K562 (cell line): ENCODE measurements around the gene HNRNPM. TPM values are rescaled to one million over a fixed set of nuclear protein-coding genes. Genes with fewer than 3 reads are reported as not detected.

Experiments used
- DDX20 ChIP-seq: fragments of 450-650 bp; IDR thresholded peaks from 2 replicates; pipeline ENCODE4 v1.6.1; 2016; ENCODE audit warnings: missing genetic modification characterization, low read depth, mild to moderate bottlenecking, missing compliant biosample characterization, moderate library complexity
- HMBOX1 ChIP-seq: sonication (generic); IDR thresholded peaks from 2 replicates; pipeline ENCODE4 v1.6.1; 2016
- KLF13 ChIP-seq: fragments of 450-650 bp; IDR thresholded peaks from 2 replicates; pipeline ENCODE4 v1.6.1; 2016; ENCODE audit warnings: missing genetic modification characterization, low read depth, mild to moderate bottlenecking, missing compliant biosample characterization, moderate library complexity, borderline replicate concordance
- RAD51 ChIP-seq: fragments of 450-650 bp; IDR thresholded peaks from 2 replicates; pipeline ENCODE4 v1.7.1; 2016; ENCODE audit warnings: low read depth, mild to moderate bottlenecking, borderline replicate concordance
- RHOXF2B ChIP-seq: fragments of 250-450 bp; sonication (Bioruptor Pico); conservative IDR thresholded peaks from 2 replicates; pipeline ENCODE4 v1.5.1; 2021
- TEAD1 ChIP-seq, 2 experiments: fragments of 450-650 bp in 1 of 2; sonication (generic) in 1 of 2; formaldehyde crosslinking; IDR thresholded peaks; 2 replicates each; pipeline versions ENCODE4 v1.4.0 to v1.8.0; 2020 to 2022; ENCODE audit warnings: mild to moderate bottlenecking in 2 of 2, missing genetic modification reagents in 1 of 2
- ZBTB2 ChIP-seq: fragments of 450-650 bp; IDR thresholded peaks from 2 replicates; pipeline ENCODE4 v1.6.1; 2016; ENCODE audit warnings: antibody characterized with exemption
- ZNF121 ChIP-seq: sonication (generic); formaldehyde crosslinking; conservative IDR thresholded peaks from 2 replicates; pipeline ENCODE4 v1.8.0; 2022; ENCODE audit warnings: missing genetic modification reagents
- ZNF699 ChIP-seq: fragments of 250-450 bp; sonication (Bioruptor Pico); IDR thresholded peaks from 2 replicates; pipeline ENCODE4 v1.8.0; 2021; ENCODE audit warnings: mild to moderate bottlenecking, moderate library complexity; ENCODE audit not compliant: insufficient replicate concordance
- ZNF75A ChIP-seq: fragments of 450-650 bp; formaldehyde crosslinking; IDR thresholded peaks from 2 replicates; pipeline ENCODE4 v1.4.0; 2020; ENCODE audit warnings: mild to moderate bottlenecking
- polyA plus RNA-seq, 8 experiments: library from polyadenylated mRNA; depleted of rRNA in 4 of 8; stranded (reverse) in 5 of 8; unstranded in 3 of 8; fragments of >200 nt; fragmentation: Nextera tagmentation in 2 of 8; fragmentation: Illumina TruSeq in 1 of 8; extraction: Ambion mirVana in 2 of 8; extraction: Trizol in 1 of 8; gene quantifications; 2 replicates each; pipeline versions ENCODE4 v1.2.1 to v1.2.3, GENCODE V29; 2011 to 2014; ENCODE audit warnings: inconsistent platforms in 1 of 8, missing spikeins in 1 of 8
- total RNA-seq, 7 experiments: library from RNA; depleted of rRNA in 6 of 7; stranded (reverse); fragments of >200 nt in 6 of 7; fragmentation: Illumina TruSeq in 2 of 7; extraction: Trizol in 2 of 7; gene quantifications; 2 replicates each; pipeline versions ENCODE4 v1.2.1 to v1.2.3, GENCODE V29; 2011 to 2021; ENCODE audit warnings: low replicate concordance in 1 of 7
- TF ChIP-seq, protein P1 (sequence below): fragments of 200-600 bp; sonication (generic); IDR thresholded peaks from one replicate; pipeline ENCODE4 v1.6.1; 2012; ENCODE audit warnings: mild to moderate bottlenecking, low read depth, low read length, inconsistent platforms

The HNRNPM gene
- total and polyA plus RNA-seq, 9 of the 15 experiments (the other 6 are each of a cell fraction or from before 2014, with no cell fraction given), result 11.1 to 340 (median 195) TPM

DNA sequence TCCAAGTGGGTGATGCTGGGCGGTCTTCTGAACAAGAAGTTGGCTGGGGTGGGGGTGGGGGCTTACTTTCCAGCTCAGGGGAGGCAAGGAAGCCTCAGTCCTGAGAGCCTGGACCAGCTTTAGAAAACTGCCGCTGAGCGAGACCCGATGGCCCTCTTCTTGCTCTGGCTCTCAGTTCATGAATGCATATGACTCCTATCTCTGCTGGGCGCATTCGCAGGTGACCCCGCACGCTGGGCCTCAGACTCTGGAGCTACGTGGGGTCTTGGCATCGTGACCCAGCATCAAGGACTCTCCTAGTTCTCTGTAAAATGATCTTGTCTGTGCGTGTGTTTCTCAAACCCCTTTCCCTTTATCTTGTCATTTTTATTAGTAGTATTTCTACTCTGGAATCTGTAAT, 37.9 kb downstream of the HNRNPM start (continued):
- TF ChIP-seq DDX20 (tag) (no peak), ZNF121 (no peak), ZNF699 (CRISPR knock-in tag) (no peak), TEAD1 (CRISPR knock-in tag; IDR thresholded peaks at IDR 0.05) (no peak), HMBOX1 (no peak), ZBTB2 (no peak), ZNF75A (CRISPR knock-in tag) (no peak), KLF13 (tag) (no peak), RAD51 (no peak), RHOXF2B (no peak)
- TF ChIP-seq, protein P1, sequence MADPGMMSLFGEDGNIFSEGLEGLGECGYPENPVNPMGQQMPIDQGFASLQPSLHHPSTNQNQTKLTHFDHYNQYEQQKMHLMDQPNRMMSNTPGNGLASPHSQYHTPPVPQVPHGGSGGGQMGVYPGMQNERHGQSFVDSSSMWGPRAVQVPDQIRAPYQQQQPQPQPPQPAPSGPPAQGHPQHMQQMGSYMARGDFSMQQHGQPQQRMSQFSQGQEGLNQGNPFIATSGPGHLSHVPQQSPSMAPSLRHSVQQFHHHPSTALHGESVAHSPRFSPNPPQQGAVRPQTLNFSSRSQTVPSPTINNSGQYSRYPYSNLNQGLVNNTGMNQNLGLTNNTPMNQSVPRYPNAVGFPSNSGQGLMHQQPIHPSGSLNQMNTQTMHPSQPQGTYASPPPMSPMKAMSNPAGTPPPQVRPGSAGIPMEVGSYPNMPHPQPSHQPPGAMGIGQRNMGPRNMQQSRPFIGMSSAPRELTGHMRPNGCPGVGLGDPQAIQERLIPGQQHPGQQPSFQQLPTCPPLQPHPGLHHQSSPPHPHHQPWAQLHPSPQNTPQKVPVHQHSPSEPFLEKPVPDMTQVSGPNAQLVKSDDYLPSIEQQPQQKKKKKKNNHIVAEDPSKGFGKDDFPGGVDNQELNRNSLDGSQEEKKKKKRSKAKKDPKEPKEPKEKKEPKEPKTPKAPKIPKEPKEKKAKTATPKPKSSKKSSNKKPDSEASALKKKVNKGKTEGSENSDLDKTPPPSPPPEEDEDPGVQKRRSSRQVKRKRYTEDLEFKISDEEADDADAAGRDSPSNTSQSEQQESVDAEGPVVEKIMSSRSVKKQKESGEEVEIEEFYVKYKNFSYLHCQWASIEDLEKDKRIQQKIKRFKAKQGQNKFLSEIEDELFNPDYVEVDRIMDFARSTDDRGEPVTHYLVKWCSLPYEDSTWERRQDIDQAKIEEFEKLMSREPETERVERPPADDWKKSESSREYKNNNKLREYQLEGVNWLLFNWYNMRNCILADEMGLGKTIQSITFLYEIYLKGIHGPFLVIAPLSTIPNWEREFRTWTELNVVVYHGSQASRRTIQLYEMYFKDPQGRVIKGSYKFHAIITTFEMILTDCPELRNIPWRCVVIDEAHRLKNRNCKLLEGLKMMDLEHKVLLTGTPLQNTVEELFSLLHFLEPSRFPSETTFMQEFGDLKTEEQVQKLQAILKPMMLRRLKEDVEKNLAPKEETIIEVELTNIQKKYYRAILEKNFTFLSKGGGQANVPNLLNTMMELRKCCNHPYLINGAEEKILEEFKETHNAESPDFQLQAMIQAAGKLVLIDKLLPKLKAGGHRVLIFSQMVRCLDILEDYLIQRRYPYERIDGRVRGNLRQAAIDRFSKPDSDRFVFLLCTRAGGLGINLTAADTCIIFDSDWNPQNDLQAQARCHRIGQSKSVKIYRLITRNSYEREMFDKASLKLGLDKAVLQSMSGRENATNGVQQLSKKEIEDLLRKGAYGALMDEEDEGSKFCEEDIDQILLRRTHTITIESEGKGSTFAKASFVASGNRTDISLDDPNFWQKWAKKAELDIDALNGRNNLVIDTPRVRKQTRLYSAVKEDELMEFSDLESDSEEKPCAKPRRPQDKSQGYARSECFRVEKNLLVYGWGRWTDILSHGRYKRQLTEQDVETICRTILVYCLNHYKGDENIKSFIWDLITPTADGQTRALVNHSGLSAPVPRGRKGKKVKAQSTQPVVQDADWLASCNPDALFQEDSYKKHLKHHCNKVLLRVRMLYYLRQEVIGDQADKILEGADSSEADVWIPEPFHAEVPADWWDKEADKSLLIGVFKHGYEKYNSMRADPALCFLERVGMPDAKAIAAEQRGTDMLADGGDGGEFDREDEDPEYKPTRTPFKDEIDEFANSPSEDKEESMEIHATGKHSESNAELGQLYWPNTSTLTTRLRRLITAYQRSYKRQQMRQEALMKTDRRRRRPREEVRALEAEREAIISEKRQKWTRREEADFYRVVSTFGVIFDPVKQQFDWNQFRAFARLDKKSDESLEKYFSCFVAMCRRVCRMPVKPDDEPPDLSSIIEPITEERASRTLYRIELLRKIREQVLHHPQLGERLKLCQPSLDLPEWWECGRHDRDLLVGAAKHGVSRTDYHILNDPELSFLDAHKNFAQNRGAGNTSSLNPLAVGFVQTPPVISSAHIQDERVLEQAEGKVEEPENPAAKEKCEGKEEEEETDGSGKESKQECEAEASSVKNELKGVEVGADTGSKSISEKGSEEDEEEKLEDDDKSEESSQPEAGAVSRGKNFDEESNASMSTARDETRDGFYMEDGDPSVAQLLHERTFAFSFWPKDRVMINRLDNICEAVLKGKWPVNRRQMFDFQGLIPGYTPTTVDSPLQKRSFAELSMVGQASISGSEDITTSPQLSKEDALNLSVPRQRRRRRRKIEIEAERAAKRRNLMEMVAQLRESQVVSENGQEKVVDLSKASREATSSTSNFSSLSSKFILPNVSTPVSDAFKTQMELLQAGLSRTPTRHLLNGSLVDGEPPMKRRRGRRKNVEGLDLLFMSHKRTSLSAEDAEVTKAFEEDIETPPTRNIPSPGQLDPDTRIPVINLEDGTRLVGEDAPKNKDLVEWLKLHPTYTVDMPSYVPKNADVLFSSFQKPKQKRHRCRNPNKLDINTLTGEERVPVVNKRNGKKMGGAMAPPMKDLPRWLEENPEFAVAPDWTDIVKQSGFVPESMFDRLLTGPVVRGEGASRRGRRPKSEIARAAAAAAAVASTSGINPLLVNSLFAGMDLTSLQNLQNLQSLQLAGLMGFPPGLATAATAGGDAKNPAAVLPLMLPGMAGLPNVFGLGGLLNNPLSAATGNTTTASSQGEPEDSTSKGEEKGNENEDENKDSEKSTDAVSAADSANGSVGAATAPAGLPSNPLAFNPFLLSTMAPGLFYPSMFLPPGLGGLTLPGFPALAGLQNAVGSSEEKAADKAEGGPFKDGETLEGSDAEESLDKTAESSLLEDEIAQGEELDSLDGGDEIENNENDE, result no peak
